ENCODE data around the gene GRIA2.
"Not testable (repeated sequence)": the region's sequence is repeated elsewhere in the genome, so short reads cannot be mapped to it uniquely, and the experiment has no call there.

GRIA2 gene

GRCh38 chr4:157220371-157220881 is at the start of gene GRIA2:
Gene GRIA2, plus strand, starts transcription at chr4:157220728. Its CDS starts 315 bp downstream, at chr4:157221043.
- no peak for DNase-seq (ENCODE audit: low read depth in 2 of 3, low spot score in 1 of 3)

GRCh38 chr4:157172011-157172410 is 48.5 kb upstream of the GRIA2 start:
- no peak for DNase-seq (ENCODE audit: low read depth in 2 of 3, low spot score in 1 of 3)

GRCh38 chr4:157180268-157180667 is 40.3 kb upstream of the GRIA2 start:
- not testable (repeated sequence) for DNase-seq (ENCODE audit: low read depth in 2 of 3, low spot score in 1 of 3)

- no peak for DNase-seq (ENCODE audit: low read depth in 2 of 3, low spot score in 1 of 3)
Measured at GRCh38 chr4:157184300-157184699, 36.2 kb upstream of the GRIA2 start.

GRCh38 chr4:157185363-157185762 is 35.2 kb upstream of the GRIA2 start:
- no peak for DNase-seq (ENCODE audit: low read depth in 2 of 3, low spot score in 1 of 3)

GRCh38 chr4:157195374-157195773 is 25.2 kb upstream of the GRIA2 start:
- DNase-seq (ENCODE audit: low read depth in 2 of 3, low spot score in 1 of 3) = no peak

GRCh38 chr4:157196046-157196445 is 24.5 kb upstream of the GRIA2 start:
- DNase-seq (ENCODE audit: low read depth in 2 of 3, low spot score in 1 of 3) = no peak

- DNase-seq (ENCODE audit: low read depth in 2 of 3, low spot score in 1 of 3) = peak in 1 of 3 donors; percentile 11
Measured at GRCh38 chr4:157204634-157205244, 15.8 kb upstream of the GRIA2 start.

- DNase-seq (ENCODE audit: low read depth in 2 of 3, low spot score in 1 of 3) = no peak
Measured at GRCh38 chr4:157217708-157218107, 2.8 kb upstream of the GRIA2 start.

GRCh38 chr4:157219711-157220370 is 687 bp upstream of the GRIA2 start:
- no peak for DNase-seq (ENCODE audit: low read depth in 2 of 3, low spot score in 1 of 3)

- no peak for DNase-seq (ENCODE audit: low read depth in 2 of 3, low spot score in 1 of 3)
Measured at GRCh38 chr4:157221426-157221894, 932 bp downstream of the GRIA2 start.

- DNase-seq (ENCODE audit: low read depth in 2 of 3, low spot score in 1 of 3) = no peak
Measured at GRCh38 chr4:157221895-157222770, 1.6 kb downstream of the GRIA2 start.

GRCh38 chr4:157222771-157223160 is 2.2 kb downstream of the GRIA2 start:
- no peak for DNase-seq (ENCODE audit: low read depth in 2 of 3, low spot score in 1 of 3)

- no peak for DNase-seq (ENCODE audit: low read depth in 2 of 3, low spot score in 1 of 3)
Measured at GRCh38 chr4:157223456-157223855, 2.9 kb downstream of the GRIA2 start.

- DNase-seq (ENCODE audit: low read depth in 2 of 3, low spot score in 1 of 3) = no peak
Measured at GRCh38 chr4:157225096-157225495, 4.6 kb downstream of the GRIA2 start.

- DNase-seq (ENCODE audit: low read depth in 2 of 3, low spot score in 1 of 3) = no peak
Measured at GRCh38 chr4:157226035-157226434, 5.5 kb downstream of the GRIA2 start.

- DNase-seq (ENCODE audit: low read depth in 2 of 3, low spot score in 1 of 3) = no peak
Measured at GRCh38 chr4:157226601-157227000, 6.1 kb downstream of the GRIA2 start.

GRCh38 chr4:157231525-157231924 is 11.0 kb downstream of the GRIA2 start:
- no peak for DNase-seq (ENCODE audit: low read depth in 2 of 3, low spot score in 1 of 3)

- no peak for DNase-seq (ENCODE audit: low read depth in 2 of 3, low spot score in 1 of 3)
Measured at GRCh38 chr4:157242871-157243270, 22.3 kb downstream of the GRIA2 start.

GRCh38 chr4:157244348-157244747 is 23.8 kb downstream of the GRIA2 start:
- no peak for DNase-seq (ENCODE audit: low read depth in 2 of 3, low spot score in 1 of 3)

- no peak for DNase-seq (ENCODE audit: low read depth in 2 of 3, low spot score in 1 of 3)
Measured at GRCh38 chr4:157245351-157245750, 24.8 kb downstream of the GRIA2 start.

GRCh38 chr4:157246964-157247363 is 26.4 kb downstream of the GRIA2 start:
- DNase-seq (ENCODE audit: low read depth in 2 of 3, low spot score in 1 of 3) = no peak
